GM12801 (cell line): Measurements from ENCODE around the gene SMIM27.

Experiments
- TF ChIP-seq, protein P1 (sequence below): IDR thresholded peaks from one replicate; pipeline ENCODE4 v1.5.1; 2011; ENCODE audit warnings: control low read depth; ENCODE audit not compliant: insufficient read length; ENCODE audit errors: extremely low read depth

SMIM27 gene

DNA sequence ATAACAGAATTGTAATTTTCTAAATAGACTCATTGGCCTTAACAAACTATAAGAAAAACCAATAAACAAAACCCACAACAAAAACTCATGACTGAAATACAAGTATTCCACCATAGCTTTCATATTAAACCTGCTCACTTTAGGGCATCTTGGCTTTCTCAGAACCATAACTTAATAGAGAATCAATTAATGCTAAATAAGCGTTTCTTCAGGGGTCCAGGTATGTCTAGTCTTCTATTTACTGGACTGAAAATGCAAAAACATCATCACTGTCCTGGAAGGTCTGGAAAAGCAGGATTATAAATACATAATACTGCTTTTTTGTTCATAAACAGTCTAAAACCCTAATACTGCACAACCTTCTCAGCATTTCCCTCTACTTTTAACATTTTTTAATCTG lies 6.2 kb upstream of the SMIM27 start:
- TF ChIP-seq, protein P1, sequence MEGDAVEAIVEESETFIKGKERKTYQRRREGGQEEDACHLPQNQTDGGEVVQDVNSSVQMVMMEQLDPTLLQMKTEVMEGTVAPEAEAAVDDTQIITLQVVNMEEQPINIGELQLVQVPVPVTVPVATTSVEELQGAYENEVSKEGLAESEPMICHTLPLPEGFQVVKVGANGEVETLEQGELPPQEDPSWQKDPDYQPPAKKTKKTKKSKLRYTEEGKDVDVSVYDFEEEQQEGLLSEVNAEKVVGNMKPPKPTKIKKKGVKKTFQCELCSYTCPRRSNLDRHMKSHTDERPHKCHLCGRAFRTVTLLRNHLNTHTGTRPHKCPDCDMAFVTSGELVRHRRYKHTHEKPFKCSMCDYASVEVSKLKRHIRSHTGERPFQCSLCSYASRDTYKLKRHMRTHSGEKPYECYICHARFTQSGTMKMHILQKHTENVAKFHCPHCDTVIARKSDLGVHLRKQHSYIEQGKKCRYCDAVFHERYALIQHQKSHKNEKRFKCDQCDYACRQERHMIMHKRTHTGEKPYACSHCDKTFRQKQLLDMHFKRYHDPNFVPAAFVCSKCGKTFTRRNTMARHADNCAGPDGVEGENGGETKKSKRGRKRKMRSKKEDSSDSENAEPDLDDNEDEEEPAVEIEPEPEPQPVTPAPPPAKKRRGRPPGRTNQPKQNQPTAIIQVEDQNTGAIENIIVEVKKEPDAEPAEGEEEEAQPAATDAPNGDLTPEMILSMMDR, result no peak

DNA sequence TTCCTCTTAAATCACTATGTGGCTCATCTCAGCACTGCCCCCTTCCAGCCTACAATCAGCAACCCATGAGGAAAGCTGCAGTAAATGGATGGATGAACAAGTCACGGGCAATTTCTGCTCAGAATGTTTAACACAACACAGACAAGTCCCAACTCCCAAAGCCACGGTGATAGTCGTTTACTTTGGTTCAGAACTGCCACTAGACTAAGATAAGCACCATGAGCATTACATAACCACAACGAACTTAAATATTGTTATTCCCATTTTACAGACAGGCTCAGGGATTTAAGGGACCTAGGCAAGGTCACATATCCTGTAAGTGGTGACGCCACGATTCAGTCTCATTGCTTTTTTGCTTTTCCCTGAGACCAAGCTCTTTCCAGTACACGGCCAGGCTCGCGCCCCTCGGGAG lies 2.0 kb upstream of the SMIM27 start:
- TF ChIP-seq, protein P1, result no peak

DNA sequence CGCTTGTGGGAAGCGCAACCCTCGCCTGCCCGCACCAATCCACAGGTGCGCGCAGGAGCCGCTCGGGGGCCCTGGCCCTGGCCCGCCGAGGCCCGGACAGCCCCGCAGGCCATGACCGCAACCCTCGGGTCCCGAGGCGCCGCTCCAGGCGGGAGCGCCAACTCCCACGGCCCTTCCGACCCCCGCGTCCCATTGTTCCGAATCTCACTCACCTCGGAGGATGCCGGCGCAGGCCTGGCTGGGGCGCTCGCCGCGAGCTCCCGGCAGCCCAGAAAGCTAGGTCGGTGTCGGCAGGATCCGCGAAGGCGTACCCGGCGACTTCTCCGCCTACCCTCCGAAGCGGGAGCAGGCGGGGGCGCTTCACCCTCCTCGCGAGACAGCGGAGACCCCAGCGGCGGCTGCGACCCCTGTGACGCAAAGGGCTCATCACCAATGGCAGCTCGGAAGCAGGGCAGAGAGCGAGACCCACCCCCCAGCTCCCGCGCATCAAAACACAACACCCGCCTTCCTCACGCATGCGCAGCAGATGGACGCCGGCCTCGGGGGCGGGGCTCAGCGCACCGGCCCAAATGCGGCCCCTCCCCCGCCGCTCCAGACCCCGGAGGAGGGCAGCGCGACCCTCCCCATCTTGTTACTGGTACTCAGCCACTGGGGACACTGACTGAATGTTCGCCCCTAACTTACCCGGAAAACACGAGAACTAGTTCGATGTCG lies 1.4 kb upstream of the SMIM27 start:
- TF ChIP-seq, protein P1, result no peak

DNA sequence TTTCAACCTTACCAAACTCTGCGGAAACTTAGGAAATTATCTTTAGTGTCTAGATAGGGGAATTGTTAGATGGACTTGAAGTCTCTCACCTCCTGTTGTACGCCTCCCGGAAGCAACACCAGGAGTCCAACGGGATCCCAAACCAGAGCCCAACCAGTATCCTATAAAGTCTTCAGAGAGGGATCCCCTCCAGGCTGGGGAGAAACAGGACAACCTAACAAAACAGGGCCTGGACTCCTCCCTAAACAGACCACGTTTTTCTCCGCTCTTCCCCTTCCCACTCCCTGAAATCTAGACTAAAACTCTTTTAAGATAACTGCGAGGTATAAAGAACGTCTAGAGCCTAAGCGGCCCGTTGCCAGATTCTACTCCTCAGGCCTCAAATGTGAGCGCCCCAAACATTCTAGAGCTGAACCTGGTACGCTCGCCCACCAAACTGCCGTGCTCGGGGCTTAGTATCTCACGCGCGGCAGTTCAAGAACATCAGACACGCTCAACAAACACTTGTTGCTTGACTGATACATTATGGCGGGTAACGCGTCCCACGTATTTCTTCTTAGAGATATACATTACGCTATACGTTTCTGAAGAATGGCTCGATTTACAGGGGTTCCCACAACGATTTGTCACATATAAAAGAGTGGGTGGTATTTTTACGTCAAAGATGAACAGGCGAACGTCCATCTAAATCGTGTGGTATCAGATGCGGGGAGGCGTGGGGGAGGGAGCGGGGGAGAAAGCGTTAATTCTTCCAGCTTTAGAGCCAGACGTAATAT lies 663 bp upstream of the SMIM27 start:
- TF ChIP-seq, protein P1, result no peak

DNA sequence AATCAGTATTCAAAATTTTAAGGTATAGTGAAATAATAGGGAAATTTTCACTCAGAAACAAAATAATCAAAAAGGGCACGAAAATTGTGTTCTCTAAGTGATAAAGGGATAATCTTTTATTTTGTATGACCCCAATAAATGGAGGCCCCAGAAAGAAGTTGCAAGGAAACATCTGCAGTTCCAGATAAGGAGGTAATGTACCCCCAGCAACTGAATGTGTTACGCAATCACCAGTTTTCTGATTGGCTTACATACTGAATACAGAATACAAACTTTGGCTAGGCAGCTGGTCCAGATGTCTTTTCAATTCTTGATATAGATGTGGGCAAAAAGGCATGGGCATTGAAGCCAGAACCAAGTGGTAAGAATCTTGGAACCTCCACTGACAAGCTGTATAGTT lies 2.0 kb downstream of the SMIM27 start:
- TF ChIP-seq, protein P1, result no peak

DNA sequence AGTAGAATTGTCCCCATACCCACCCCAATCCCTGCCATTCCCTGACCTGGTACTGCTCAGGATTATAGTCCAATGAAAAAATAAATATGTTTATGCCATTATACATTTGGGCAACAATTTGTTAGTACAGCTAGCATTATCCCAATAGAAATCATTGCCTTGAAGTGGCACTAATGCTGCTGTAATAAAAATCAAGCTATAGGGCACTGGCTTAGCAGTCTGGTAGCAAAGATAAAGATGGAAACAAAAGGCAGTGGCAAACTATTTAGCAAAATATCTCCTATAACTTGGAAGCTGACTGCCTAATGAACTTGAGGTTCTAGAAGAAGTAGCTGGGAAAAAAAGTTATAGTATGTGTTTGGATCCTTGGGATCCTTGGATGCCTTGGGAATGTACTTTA lies 2.5 kb downstream of the SMIM27 start:
- TF ChIP-seq, protein P1, result no peak

DNA sequence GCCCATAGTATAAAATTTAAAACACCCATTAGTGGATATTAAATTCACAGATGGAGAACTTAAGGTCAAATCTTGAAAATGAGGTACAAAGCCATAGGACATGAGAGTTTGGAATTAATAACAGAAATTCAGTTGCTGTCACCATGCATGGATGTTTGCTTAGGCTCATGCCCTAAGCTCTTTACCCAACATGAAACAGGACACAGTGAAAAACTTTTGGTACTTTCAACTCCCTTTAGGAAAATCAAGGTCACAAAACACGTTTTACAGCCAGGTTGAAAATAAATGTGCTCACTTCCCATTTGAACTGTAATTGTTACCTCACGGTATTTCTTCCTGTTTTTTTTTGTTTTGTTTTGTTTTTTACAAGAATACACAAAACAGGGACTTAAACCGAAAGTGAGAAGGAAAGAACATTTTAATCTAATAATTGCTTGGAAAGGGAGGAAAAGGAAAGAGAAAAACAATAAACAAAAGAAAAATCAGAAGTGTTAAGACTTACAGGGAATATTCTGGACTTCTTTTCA lies 6.3 kb downstream of the SMIM27 start:
- TF ChIP-seq, protein P1, result no peak
